NB4 (cell line): Measurements from ENCODE around the gene CEP250.

Experiments used
- MYC ChIP-seq: IDR thresholded peaks from 2 replicates; pipeline ENCODE4 v1.6.1; 2011; ENCODE audit warnings: low read depth, low read length
- POLR2A ChIP-seq: IDR thresholded peaks from 2 replicates; pipeline ENCODE4 v1.6.1; 2011; ENCODE audit warnings: mild to moderate bottlenecking; ENCODE audit not compliant: insufficient read length; ENCODE audit errors: extremely low read depth
- TF ChIP-seq, protein P1 (sequence below): IDR thresholded peaks from one replicate; pipeline ENCODE4 v1.5.1; 2012; ENCODE audit warnings: low read depth, low read length
- TF ChIP-seq, protein P2 (sequence below): IDR thresholded peaks from 2 replicates; pipeline ENCODE4 v1.6.1; 2011; ENCODE audit warnings: low read depth, low read length

DNA sequence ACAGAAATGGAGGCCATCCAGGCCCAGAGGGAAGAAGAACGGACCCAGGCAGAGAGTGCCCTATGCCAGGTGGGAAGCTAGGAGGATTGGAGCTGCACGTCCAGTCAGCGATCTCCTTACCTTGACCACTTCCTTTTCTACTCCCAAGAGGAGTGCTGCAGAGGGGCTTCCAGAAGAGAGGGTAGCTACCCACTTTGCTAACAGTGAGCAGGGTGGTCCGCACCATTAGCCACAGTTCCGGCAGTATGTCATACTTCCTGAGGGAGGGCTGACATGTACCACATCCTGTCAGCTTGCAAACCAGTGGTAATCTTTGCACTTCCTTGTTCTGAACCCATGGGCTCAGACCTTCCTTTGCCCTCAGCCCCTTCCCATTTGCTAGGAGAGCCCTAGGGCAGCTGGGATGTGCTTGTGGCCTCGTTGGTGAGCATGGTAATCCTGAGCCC lies 35.4 kb downstream of the CEP250 start:
- TF ChIP-seq, protein P1, sequence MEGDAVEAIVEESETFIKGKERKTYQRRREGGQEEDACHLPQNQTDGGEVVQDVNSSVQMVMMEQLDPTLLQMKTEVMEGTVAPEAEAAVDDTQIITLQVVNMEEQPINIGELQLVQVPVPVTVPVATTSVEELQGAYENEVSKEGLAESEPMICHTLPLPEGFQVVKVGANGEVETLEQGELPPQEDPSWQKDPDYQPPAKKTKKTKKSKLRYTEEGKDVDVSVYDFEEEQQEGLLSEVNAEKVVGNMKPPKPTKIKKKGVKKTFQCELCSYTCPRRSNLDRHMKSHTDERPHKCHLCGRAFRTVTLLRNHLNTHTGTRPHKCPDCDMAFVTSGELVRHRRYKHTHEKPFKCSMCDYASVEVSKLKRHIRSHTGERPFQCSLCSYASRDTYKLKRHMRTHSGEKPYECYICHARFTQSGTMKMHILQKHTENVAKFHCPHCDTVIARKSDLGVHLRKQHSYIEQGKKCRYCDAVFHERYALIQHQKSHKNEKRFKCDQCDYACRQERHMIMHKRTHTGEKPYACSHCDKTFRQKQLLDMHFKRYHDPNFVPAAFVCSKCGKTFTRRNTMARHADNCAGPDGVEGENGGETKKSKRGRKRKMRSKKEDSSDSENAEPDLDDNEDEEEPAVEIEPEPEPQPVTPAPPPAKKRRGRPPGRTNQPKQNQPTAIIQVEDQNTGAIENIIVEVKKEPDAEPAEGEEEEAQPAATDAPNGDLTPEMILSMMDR, result no peak
- TF ChIP-seq POLR2A (peak; percentile 52), MYC (peak; percentile 89)
- TF ChIP-seq, protein P2, sequence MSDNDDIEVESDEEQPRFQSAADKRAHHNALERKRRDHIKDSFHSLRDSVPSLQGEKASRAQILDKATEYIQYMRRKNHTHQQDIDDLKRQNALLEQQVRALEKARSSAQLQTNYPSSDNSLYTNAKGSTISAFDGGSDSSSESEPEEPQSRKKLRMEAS, result peak; percentile 85
